Measurements from ENCODE around the gene GRM5.

The GRM5 gene

DNA sequence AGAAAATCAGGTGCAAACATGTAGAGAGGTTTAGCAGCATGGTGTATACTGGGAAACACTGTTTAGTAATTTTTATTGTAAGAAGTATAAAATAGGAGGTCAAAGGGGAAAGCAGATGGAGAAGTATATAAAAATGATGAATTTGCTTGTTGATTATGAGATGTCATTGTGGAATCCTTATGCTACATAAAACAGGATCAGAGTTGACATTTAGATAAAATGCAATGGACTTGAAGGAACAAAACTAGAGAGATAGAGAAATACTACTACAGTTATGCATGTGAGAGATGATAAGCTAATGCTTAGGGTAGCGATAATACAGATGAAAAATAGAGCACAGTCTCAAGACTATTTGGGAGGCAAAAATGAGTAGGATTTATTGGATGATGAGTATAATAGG, 536.4 kb downstream of the GRM5 start:
- DNase-seq (ENCODE audit: low read depth, low spot score), result no peak
- H3K4me3 ChIP-seq (ENCODE audit: low read length), result no peak overlapping the region

DNA sequence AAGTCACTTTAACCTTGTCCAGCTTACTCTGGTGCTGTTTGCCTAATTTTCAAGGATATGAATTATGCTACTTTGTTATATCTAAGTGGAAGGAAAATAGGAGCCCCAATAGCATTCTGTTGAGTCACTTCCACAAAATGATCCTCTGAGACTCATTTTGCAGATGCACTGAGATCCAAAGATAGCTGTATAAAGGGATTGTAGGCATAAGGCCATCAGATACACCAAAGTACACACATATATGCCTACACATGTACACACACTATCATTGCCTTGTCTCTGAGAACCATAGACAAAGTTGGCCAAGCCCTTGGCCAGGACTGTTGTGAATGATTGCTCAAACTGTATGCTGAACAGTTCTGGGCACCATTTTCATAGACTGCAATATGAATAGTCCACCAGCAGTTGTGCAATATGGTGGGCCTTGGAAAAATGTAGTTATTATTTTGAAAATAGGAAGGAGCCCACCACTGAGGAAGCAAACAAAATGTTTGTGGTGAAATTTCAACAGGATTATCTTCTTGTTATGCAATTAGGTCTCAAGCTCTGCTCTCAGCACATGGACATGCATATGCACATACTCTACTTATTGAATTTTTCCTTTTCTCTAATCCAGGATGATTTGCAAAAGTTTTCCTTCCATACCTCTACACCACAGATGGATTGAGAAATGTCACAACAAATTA, 542.3 kb downstream of the GRM5 start:
- DNase-seq (ENCODE audit: low read depth, low spot score), result no peak
- no peak overlapping the region for H3K4me3 ChIP-seq (ENCODE audit: low read length)

DNA sequence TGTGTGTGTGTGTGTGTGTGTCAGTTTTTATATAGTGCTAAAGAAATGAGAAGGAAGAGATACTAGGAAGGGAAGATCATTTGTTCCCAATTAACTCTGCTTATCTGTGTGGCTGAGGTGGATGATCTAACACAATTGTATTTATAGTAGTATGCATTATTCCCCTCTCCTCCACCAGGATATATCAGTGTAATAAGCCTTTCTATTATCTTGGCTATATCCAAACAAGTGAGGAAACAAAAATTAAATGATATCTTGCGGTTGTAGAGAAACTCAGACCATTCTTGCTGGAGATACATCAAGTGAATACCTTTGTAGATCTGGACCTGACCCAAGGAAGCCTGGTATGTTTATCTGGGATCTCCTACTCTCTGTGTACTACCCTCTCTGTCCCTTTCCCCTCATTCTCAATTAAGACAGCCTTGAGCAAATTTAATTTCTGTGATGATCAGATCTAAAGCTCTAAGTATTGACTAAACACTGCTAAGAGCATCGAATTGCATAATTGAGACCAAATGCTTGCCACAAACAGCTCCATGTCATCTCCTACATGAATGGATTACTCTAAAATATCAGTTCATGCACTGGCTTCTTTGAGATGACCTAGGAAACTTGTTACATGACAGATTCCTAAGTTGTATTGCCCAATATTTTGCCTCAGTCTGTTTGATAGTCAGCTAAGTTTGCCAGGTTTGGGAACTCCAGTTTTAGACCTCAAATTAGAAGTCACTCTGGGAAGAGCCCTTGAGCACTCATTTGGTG, 543.0 kb downstream of the GRM5 start:
- H3K4me3 ChIP-seq (ENCODE audit: low read length), result no peak overlapping the region
- DNase-seq (ENCODE audit: low read depth, low spot score), result no peak

DNA sequence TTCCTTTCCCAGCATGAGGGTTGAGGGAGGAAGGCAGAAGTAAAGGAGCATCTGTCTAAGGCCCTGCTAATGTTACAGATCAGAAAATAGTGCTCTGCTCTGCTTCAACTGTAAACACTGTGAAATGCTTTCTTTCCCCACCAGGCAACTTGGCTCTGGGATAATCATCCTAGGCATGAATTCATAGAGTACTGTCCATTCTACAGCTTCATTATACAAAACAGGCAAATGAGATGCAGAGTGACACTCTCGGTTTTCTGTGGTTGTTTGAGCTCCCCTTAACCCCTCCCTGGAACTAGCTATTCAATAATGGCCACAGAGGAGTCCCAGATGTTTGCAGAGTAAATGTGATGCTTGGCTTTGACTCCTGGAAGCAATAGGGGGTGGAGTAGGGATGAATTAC, 544.0 kb downstream of the GRM5 start:
- DNase-seq (ENCODE audit: low read depth, low spot score), result no peak
- no peak overlapping the region for H3K4me3 ChIP-seq (ENCODE audit: low read length)

DNA sequence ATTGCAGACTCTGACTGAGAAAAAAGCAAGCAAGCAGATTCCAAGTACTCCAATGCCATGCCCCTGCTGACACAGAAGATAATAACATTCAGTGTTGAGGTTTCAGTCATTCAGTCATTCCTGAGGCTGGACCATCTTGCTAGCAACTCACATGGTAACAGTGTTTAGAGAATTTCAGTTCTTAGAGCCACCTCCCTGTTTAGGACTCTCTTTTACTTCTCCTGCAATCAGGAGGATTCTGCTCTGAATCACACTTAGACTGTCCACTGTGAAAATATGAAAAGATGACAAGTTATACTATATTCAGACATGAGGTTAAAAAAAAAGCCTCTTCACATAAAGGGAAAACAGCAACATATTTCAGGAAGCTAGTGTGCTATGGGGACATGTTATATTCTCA, 544.4 kb downstream of the GRM5 start:
- DNase-seq (ENCODE audit: low read depth, low spot score), result no peak
- H3K4me3 ChIP-seq (ENCODE audit: low read length), result no peak overlapping the region

DNA sequence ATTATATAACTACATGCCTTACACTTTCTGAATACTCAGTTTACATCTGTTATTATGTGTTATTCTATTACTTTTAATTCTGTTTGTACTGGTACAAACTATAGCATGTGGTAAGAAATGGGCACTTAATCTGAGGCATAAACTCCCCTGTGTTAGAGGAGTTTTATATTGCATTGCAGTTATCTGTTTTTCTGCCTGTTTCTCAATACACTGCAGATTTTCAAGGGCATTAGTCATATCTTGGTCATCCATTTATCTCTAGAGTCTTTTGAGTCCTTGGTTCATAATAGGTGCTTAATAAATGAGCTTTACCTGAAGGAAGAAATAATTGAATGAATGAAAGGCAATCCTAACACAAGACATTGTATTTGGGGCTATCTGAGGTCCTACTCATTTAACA, 545.4 kb downstream of the GRM5 start:
- no peak overlapping the region for H3K4me3 ChIP-seq (ENCODE audit: low read length)
- DNase-seq (ENCODE audit: low read depth, low spot score), result no peak

DNA sequence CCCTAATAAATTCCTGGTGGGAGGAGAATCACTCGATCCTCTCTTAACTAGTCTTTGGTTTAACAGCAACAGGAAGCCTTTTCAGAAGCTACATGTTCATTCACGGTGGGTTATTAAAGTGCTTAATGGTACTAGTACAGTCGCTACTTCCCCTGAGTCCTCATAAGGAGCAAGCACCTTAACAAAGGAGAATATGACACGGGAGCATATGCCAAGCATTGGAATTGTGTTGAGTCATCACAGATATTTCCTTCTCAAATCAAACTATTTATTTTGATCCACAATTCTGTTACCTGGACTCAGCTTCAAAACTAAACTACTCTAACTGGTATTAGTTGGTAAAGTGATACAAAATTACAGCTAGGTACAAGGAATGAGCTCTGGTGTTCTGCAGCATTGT, 550.8 kb downstream of the GRM5 start:
- no peak overlapping the region for H3K4me3 ChIP-seq (ENCODE audit: low read length)

DNA sequence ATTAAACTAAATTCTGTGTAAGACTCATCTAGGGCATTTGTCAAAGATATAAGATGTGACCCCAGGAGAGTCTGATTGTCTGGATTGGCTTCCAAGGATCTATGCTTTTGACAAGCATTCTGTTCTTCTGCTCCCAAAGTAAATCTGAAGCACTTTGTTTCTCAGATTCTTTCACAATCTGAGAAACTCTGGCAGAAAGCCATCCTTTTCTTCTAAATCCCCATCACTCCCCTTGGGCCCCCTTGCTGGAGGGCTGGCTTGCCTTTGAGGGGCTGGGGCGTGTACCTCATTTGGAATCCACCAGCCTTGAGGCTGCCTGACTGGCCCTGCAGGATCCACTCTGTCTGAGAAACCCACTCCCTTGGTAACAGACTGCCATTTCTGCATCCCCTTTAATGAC, 554.8 kb downstream of the GRM5 start:
- no peak overlapping the region for H3K4me3 ChIP-seq (ENCODE audit: low read length)
- DNase-seq (ENCODE audit: low read depth, low spot score), result no peak

More for the DNA sequence above, 550.8 kb downstream of the GRM5 start:
- no peak for DNase-seq (ENCODE audit: low read depth, low spot score)

DNA sequence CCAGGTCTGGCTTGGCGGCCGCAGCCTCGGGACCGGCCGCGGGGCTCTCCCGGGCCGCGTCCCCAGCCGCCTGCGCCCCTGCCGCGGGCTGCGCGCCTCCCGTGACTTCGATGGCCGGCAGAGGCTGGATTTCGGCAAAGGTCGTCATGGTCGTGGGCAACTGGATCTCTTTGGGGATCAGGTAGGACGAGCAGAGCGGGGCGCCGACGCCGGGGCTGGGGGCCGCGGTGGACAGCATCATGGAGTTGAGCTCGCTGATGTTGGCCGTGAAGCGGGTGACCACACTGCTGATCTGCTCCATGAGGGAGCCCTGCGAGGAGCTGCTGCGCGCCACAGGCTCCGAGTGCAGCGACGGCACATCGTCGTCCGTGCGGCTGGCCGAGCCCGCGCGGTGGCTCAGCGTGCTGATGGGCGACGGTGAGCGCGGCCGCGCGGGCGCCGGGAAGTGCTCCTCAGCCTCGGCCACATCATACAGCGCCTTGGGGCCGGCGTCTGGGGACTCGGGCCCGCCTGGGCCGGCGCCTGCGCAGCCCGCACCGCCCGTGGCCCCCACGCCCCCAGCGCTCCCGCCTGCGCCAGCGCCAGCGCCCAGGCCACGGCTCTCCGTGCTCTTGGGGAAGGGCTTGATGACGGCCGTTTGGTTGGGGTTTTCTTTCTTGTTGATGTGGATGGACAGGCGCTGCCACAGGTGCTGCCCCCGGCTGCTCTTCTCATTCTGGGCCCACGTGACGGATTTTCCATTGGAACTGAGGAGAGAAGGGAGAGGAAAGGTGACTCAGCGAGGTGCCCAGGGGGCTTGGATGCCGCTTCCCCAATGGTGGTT, 556.8 kb downstream of the GRM5 start:
- no peak for DNase-seq (ENCODE audit: low read depth, low spot score)
- no peak overlapping the region for H3K4me3 ChIP-seq (ENCODE audit: low read length)

DNA sequence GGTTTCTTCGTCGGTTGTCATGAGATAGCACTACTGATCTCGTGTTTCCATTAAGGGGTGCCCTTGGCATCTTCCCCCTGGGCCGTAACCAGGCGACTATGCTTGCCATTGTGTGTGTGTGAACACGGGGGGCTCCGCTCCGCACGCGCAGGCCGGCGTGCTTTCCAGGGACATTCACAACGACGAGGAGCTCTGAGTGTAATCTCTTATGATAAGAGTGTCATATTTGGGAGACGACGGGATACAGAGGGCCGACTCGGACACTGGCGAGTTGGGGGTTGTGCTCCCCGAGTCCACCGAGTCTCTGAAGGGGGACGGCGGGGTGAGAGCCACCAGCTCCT, 557.4 kb downstream of the GRM5 start:
- H3K4me3 ChIP-seq (ENCODE audit: low read length), result no peak overlapping the region
- no peak for DNase-seq (ENCODE audit: low read depth, low spot score)

DNA sequence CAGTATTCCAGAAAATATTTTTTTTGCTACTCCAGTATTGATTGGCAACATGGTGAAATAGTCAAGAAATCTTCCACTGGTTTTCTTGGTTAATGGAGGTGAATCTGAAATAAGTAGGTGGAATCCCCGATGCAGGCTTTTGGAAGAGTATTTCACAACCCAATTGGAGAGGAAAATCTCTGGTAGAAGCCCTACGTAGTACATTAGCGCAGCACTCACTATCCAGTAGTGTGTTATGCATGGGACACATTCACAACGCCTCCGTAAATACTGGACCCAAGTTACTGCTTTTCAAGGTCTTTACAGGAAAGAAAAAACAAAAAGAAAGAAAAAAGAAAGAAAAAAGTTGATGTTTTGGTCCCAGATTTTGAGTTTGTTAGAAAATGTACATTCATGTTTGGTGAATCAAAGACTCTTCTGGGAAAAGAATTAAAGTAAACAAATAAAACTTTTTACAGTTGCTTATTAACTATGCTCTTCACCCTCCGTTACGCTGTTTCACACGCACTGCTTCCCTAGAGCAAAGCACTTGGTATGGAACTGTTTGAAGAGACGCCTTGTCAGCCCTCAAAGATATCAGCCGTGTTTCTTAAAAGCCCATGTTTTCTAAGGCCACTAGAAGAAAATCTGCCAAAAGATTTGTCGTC, 557.9 kb downstream of the GRM5 start:
- no peak for DNase-seq (ENCODE audit: low read depth, low spot score)
- no peak overlapping the region for H3K4me3 ChIP-seq (ENCODE audit: low read length)

DNA sequence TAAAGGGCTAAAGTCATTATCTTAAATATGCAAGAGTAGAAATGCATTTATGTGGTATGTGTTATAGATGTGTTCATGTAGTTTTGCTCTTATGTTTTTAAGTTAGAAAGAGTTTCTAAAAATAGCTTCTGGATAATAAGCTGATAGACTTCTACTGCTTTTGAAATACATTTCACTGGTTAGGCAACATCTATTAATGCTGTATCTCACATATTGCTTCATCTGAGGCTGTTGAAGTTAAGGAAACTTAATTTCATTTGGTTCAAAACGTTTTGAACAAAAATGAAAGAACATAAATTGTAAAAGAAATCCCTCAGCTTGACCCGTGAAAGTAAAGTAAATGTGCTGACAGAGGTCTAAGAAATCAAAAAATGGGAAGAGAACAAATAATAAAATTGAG, 564.2 kb downstream of the GRM5 start:
- DNase-seq (ENCODE audit: low read depth, low spot score), result no peak
- H3K4me3 ChIP-seq (ENCODE audit: low read length), result no peak overlapping the region

DNA sequence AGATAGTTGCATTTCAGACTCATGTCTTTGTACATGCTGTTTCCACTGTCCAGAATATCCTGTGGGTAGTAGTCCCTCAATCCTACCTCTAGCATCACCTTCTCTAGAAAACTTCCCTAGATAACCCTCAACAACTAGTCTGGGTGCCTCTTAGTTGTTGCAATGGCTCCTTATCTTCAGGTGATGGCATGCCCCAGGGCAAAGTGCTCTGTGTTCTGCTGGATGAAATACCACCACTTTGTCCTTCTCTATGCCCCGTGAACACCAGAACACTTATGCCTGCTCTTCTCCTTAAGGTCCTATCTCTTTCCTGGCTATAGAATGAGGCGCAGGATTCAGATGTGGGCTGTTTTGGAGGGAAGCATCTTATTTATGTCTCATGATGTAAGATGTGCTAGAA, 569.9 kb downstream of the GRM5 start:
- DNase-seq (ENCODE audit: low read depth, low spot score), result no peak

DNA sequence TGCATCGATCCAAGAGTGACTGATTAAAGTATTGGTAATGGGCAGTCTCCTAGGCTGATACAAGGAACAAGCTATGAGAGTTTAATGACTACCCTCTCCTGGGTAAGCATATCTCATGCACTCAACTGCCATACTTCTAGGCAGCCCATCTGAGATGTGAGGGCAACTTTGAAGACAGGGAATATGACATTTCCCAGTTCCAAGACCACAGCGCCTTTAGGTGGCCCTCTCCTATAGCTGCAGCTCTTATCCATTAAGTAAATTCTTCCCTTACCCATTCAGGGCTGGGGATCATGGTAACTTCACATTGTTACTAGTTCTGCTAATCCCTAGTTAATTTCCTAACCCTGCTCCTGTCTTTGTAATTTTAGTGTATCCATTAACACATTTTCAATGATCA, 570.9 kb downstream of the GRM5 start:
- no peak overlapping the region for H3K4me3 ChIP-seq (ENCODE audit: low read length)
- DNase-seq (ENCODE audit: low read depth, low spot score), result peak; percentile 6

More for the DNA sequence above, 569.9 kb downstream of the GRM5 start:
- H3K4me3 ChIP-seq (ENCODE audit: low read length), result no peak overlapping the region

DNA sequence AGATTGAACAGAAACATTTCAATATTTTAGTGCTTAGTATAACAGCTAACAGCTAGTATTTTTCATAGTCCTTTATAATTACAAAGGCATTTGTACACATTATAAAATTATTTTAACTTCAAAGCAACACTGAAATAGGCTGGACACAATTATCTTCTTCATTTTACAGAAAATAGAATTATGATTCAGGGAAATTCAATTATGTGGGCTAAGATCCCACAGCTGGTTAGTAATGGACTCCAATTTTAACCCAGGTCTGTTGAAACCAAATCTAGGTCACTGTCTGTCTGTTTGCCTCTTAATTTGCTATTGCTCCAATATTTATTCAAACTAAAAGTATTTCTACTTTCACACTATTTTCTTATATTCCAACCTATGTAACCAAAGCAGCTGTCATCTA, 574.1 kb downstream of the GRM5 start:
- no peak overlapping the region for H3K4me3 ChIP-seq (ENCODE audit: low read length)
- no peak for DNase-seq (ENCODE audit: low read depth, low spot score)

DNA sequence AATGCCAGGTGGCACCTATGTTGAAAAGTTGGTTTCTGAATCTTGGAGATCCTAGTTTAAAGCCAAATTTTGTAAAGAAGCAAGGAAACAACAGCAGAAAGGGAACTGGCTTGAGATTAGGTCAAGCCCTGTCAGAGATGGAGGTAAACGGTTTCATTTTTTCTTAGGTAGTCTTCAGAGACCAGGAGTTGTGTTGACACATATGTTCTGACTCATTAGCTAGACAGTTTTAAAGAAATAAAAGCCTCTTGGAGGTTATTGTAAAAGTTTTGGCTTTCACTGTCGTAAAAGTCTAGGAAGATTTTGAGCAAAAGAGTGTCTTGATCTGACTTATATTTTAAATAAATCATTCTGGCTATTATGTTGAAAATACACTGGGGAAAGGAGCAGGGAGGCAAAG, 576.8 kb downstream of the GRM5 start:
- DNase-seq (ENCODE audit: low read depth, low spot score), result no peak
- H3K4me3 ChIP-seq (ENCODE audit: low read length), result no peak overlapping the region

DNA sequence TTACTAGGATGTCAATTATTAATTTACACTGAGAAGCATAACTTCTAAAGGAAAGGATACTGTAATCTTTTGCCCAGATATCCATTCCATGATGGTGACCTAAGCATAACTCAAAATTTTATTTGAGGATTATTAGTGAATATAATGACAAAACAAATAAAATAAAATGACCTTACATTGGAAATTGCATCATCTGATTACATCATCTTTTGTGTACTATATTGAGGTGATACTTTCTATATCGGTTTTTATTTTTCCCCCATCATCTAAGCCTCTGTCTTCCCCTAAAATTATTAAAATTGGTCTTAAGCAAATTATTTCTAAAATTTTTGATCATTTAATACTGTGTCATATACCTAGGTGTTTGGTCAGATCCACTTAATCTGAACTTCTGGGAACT, 578.1 kb downstream of the GRM5 start:
- H3K4me3 ChIP-seq (ENCODE audit: low read length), result no peak overlapping the region
- no peak for DNase-seq (ENCODE audit: low read depth, low spot score)

DNA sequence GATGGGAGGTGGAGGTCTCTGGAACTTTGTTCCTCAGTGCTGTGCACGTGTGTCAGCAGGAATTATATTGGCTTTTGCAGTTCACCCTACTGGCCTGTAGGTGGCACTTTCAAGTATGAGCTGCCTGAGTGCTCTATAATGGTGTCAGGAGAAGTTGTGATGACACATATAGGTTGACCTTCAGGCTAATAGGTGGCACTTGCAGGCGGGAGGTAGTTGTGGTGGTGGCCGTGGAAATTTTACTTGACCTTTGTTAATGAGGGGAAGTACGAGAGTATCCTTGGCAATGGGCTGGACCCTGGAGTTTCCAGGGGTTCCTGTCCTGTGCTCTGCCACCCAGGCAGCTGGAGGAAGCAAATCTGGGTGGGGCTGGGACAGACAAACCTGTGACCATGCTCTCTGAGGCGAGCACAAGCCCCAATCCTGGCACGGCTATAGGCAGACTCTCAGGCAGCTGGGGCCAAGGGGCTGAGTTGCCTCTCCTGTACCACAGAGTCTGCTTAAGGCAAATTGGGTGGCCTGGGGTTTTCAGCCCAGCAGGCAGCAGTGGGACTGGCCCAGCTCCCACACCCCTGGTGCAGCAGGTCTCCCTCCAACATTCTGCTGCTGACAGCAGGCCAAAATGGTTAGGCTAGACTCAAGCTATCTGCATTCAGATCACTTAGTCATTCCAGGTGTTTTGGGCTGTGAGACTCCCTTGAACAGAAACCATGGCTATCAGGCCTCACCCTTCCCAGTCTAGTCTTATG, 580.7 kb downstream of the GRM5 start:
- peak; percentile 63 for DNase-seq (ENCODE audit: low read depth, low spot score)
- H3K4me3 ChIP-seq (ENCODE audit: low read length), result no peak overlapping the region

DNA sequence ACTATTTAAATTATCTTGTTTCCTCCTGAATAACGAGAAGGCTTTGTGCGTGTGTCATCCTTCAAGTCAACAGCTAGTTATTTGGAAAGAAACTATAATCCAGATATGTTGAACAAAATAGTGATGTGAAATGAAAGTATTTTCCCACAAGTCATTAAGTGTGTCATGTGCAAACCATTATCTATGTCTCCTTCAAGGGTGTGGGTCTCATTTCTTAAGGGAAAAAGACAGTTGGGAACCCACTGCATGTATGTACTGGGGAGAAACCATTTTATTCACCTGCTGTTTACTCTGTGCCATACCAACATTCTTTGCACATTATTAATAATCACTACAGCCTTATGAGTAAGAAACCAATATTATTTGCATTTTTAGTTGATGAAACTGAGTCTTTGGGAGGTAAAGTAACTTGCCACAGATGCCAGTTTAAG, 582.9 kb downstream of the GRM5 start:
- H3K4me3 ChIP-seq (ENCODE audit: low read length), result no peak overlapping the region
- DNase-seq (ENCODE audit: low read depth, low spot score), result no peak
